HEK293 (cell line): ENCODE results near the gene ITGA7.

Experiments
- CTCF ChIA-PET: fragments of 350-600 bp; formaldehyde crosslinking; extraction: SDS; loops from one replicate; lab custom pipeline; 2021; ENCODE audit warnings: antibody characterized with exemption; lab: Yijun Ruan, JAX
- POLR2A ChIA-PET: fragments of 300-600 bp; formaldehyde crosslinking; extraction: SDS; loops from one replicate; lab custom pipeline; 2020; ENCODE audit warnings: antibody characterized with exemption, inconsistent platforms; lab: Yijun Ruan, JAX
- H3K27ac ChIP-seq: fragments of 200-500 bp; sonication (Bioruptor generic); 2 replicates; pipeline ENCODE4 v1.5.1; 2014; ENCODE audit warnings: low read depth, low read length, control low read depth, inconsistent platforms; ENCODE audit errors: extremely low read depth
- H3K36me3 ChIP-seq, 2 experiments: fragments of 200-500 bp in 1 of 2; sonication (Bioruptor generic) in 1 of 2; 1 replicate in 1 of 2; 2 replicates in 1 of 2; pipeline ENCODE4 v1.5.1; 2014 to 2017; ENCODE audit warnings: inconsistent platforms in 2 of 2, low read length in 2 of 2; ENCODE audit not compliant: control insufficient read depth in 2 of 2, insufficient read depth in 1 of 2
- H3K4me1 ChIP-seq: fragments of 200-500 bp; sonication (Bioruptor generic); 2 replicates; pipeline ENCODE4 v1.5.1; 2014; ENCODE audit warnings: mild to moderate bottlenecking, low read length, inconsistent platforms; ENCODE audit not compliant: control insufficient read depth, insufficient read depth
- H3K4me3 ChIP-seq: 2 replicates; pipeline ENCODE4 v1.5.1; 2011; ENCODE audit warnings: low read depth, mild to moderate bottlenecking, control low read depth, low read length, moderate library complexity
- H3K9me3 ChIP-seq: fragments of 200-500 bp; sonication (Bioruptor generic); 2 replicates; pipeline ENCODE4 v1.5.1; 2014; ENCODE audit warnings: low read depth, low read length, inconsistent platforms; ENCODE audit not compliant: control insufficient read depth, insufficient read depth
- BCL6B ChIP-seq: fragments of 450-650 bp; formaldehyde crosslinking; IDR thresholded peaks from 2 replicates; pipeline ENCODE4 v1.5.1; 2017; ENCODE audit warnings: missing biosample characterization, missing genetic modification characterization
- ELK4 ChIP-seq: IDR thresholded peaks from 2 replicates; pipeline ENCODE4 v1.6.1; 2011; ENCODE audit warnings: mild to moderate bottlenecking, low read depth, low read length, borderline replicate concordance
- FEZF1 ChIP-seq: fragments of 450-650 bp; formaldehyde crosslinking; IDR thresholded peaks from 2 replicates; pipeline ENCODE4 v1.5.1; 2016; ENCODE audit warnings: missing biosample characterization, missing genetic modification characterization
- KLF8 ChIP-seq: fragments of 450-650 bp; formaldehyde crosslinking; IDR thresholded peaks from 2 replicates; pipeline ENCODE4 v1.5.1; 2016; ENCODE audit warnings: missing biosample characterization, missing genetic modification characterization
- ZBTB20 ChIP-seq: fragments of 450-650 bp; formaldehyde crosslinking; IDR thresholded peaks from 2 replicates; pipeline ENCODE4 v1.5.1; 2016; ENCODE audit warnings: missing biosample characterization, missing genetic modification characterization
- ZBTB26 ChIP-seq: fragments of 450-650 bp; formaldehyde crosslinking; optimal IDR thresholded peaks from 2 replicates; pipeline ENCODE3; 2016; ENCODE audit warnings: missing biosample characterization, mild to moderate bottlenecking, missing genetic modification characterization
- ZFP37 ChIP-seq: fragments of 450-650 bp; formaldehyde crosslinking; IDR thresholded peaks from 2 replicates; pipeline ENCODE4 v1.5.1; 2016; ENCODE audit warnings: missing biosample characterization, missing genetic modification characterization
- ZNF155 ChIP-seq: fragments of 450-650 bp; formaldehyde crosslinking; IDR thresholded peaks from 2 replicates; pipeline ENCODE4 v1.5.1; 2016; ENCODE audit warnings: missing biosample characterization, missing genetic modification characterization
- ZNF354C ChIP-seq: fragments of 450-650 bp; formaldehyde crosslinking; IDR thresholded peaks from 2 replicates; pipeline ENCODE4 v1.5.1; 2016; ENCODE audit warnings: missing biosample characterization, missing genetic modification characterization, low read depth, borderline replicate concordance
- ZNF404 ChIP-seq: fragments of 450-650 bp; formaldehyde crosslinking; IDR thresholded peaks from 2 replicates; pipeline ENCODE4 v1.5.1; 2017; ENCODE audit warnings: missing biosample characterization, missing genetic modification characterization
- ZNF426 ChIP-seq: fragments of 450-650 bp; formaldehyde crosslinking; IDR thresholded peaks from 2 replicates; pipeline ENCODE4 v1.5.1; 2017; ENCODE audit warnings: missing biosample characterization, missing genetic modification characterization, mild to moderate bottlenecking, inconsistent platforms, moderate library complexity
- ZNF473 ChIP-seq: fragments of 450-650 bp; formaldehyde crosslinking; IDR thresholded peaks from 2 replicates; pipeline ENCODE4 v1.5.1; 2017; ENCODE audit warnings: missing biosample characterization, missing genetic modification characterization
- ZNF501 ChIP-seq: fragments of 450-650 bp; formaldehyde crosslinking; IDR thresholded peaks from 2 replicates; pipeline ENCODE4 v1.5.1; 2016; ENCODE audit warnings: missing biosample characterization, missing genetic modification characterization
- ZNF513 ChIP-seq: fragments of 450-650 bp; IDR thresholded peaks from 2 replicates; pipeline ENCODE4 v1.5.1; 2018; ENCODE audit warnings: missing biosample characterization, missing genetic modification characterization
- ZNF560 ChIP-seq: fragments of 450-650 bp; formaldehyde crosslinking; IDR thresholded peaks from 2 replicates; pipeline ENCODE4 v1.5.1; 2017; ENCODE audit warnings: missing biosample characterization, missing genetic modification characterization, borderline replicate concordance
- ZNF600 ChIP-seq: fragments of 450-650 bp; formaldehyde crosslinking; IDR thresholded peaks from 2 replicates; pipeline ENCODE4 v1.5.1; 2016; ENCODE audit warnings: missing biosample characterization, missing genetic modification characterization
- ZNF626 ChIP-seq: fragments of 450-650 bp; sonication (Bioruptor Pico); formaldehyde crosslinking; IDR thresholded peaks from 2 replicates; pipeline ENCODE4 v1.5.1; 2018; ENCODE audit warnings: missing biosample characterization, missing genetic modification characterization, inconsistent platforms
- ZNF639 ChIP-seq: fragments of 450-650 bp; formaldehyde crosslinking; IDR thresholded peaks from 2 replicates; pipeline ENCODE4 v1.5.1; 2016; ENCODE audit warnings: missing biosample characterization, missing genetic modification characterization
- ZNF830 ChIP-seq: fragments of 450-650 bp; IDR thresholded peaks from 2 replicates; pipeline ENCODE4 v1.5.0; 2018; ENCODE audit warnings: missing biosample characterization, missing genetic modification characterization, low read depth, mild to moderate bottlenecking, moderate library complexity
- ZNF843 ChIP-seq: fragments of 450-650 bp; formaldehyde crosslinking; IDR thresholded peaks from 2 replicates; pipeline ENCODE4 v1.5.1; 2016; ENCODE audit warnings: missing biosample characterization, missing genetic modification characterization
- TF ChIP-seq, protein P1 (sequence below): fragments of 450-650 bp; formaldehyde crosslinking; IDR thresholded peaks from 2 replicates; pipeline ENCODE4 v1.5.1; 2016; ENCODE audit warnings: missing biosample characterization, missing genetic modification characterization
- TF ChIP-seq, protein P2 (sequence below): fragments of 450-650 bp; formaldehyde crosslinking; IDR thresholded peaks from 2 replicates; pipeline ENCODE4 v1.5.1; 2016; ENCODE audit warnings: missing biosample characterization, missing genetic modification characterization, borderline replicate concordance

The ITGA7 gene

DNA sequence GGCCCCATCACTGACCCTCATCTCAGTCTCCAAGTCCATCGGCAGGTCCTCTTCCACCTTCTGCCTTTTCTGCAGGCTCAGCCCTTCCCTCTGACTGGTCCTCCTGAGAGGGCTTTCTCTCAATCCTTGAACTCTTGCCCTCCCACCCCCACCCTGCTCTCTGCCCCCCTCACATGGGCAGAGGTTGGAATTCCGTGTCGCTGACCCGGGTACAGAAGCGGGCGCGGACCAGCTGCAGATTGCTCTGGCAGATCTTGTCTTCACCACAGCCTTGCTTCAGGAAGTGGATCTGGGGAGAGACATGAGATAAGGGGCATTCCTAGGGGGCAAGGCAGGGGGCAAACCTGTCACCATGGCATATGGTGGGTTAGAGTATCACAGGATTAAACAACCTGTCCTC lies 12.4 kb downstream of the ITGA7 start (continued):
- TF ChIP-seq ZNF639 (tag by site-specific recombination) (no peak), ZNF426 (tag by site-specific recombination) (no peak), ZNF501 (no peak)

DNA sequence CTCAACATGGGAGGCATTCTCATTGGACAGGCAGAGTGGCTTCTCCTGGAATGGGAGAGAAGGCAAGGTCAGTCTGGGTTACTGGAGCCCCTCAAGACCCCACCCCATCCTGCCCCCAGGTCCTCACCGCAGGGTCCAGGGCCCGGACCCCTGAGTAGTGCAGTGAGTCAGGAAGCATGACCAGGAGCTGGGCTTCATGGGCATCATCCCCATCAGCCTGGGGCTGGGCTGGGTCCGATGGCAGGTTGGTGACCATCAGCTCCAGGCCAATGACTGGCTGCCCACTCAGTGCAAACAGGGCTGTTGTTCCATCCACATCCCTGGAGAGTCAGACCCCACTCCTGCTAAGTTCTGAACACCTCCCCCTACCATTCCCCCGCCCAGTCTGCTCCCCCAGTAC lies 13.1 kb downstream of the ITGA7 start:
- TF ChIP-seq ZNF600 (tag by site-specific recombination) (no peak), ZBTB20 (tag by site-specific recombination) (no peak), ELK4 (no peak), ZNF626 (tag by site-specific recombination) (no peak), ZNF155 (tag by site-specific recombination) (no peak), BCL6B (tag by site-specific recombination) (no peak), ZNF354C (tag by site-specific recombination) (no peak), ZFP37 (tag by site-specific recombination) (no peak), ZNF473 (tag by site-specific recombination) (no peak), ZNF560 (tag by site-specific recombination) (no peak), ZNF830 (tag by site-specific recombination) (no peak), KLF8 (tag by site-specific recombination) (no peak), ZNF843 (tag by site-specific recombination) (no peak), ZNF404 (tag by site-specific recombination) (no peak), ZNF513 (no peak), ZBTB26 (tag by site-specific recombination) (no peak), FEZF1 (tag by site-specific recombination) (no peak)
- TF ChIP-seq, protein P1, sequence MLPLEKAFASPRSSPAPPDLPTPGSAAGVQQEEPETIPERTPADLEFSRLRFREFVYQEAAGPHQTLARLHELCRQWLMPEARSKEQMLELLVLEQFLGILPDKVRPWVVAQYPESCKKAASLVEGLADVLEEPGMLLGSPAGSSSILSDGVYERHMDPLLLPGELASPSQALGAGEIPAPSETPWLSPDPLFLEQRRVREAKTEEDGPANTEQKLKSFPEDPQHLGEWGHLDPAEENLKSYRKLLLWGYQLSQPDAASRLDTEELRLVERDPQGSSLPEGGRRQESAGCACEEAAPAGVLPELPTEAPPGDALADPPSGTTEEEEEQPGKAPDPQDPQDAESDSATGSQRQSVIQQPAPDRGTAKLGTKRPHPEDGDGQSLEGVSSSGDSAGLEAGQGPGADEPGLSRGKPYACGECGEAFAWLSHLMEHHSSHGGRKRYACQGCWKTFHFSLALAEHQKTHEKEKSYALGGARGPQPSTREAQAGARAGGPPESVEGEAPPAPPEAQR (tag by site-specific recombination) = no peak
- TF ChIP-seq, protein P2, sequence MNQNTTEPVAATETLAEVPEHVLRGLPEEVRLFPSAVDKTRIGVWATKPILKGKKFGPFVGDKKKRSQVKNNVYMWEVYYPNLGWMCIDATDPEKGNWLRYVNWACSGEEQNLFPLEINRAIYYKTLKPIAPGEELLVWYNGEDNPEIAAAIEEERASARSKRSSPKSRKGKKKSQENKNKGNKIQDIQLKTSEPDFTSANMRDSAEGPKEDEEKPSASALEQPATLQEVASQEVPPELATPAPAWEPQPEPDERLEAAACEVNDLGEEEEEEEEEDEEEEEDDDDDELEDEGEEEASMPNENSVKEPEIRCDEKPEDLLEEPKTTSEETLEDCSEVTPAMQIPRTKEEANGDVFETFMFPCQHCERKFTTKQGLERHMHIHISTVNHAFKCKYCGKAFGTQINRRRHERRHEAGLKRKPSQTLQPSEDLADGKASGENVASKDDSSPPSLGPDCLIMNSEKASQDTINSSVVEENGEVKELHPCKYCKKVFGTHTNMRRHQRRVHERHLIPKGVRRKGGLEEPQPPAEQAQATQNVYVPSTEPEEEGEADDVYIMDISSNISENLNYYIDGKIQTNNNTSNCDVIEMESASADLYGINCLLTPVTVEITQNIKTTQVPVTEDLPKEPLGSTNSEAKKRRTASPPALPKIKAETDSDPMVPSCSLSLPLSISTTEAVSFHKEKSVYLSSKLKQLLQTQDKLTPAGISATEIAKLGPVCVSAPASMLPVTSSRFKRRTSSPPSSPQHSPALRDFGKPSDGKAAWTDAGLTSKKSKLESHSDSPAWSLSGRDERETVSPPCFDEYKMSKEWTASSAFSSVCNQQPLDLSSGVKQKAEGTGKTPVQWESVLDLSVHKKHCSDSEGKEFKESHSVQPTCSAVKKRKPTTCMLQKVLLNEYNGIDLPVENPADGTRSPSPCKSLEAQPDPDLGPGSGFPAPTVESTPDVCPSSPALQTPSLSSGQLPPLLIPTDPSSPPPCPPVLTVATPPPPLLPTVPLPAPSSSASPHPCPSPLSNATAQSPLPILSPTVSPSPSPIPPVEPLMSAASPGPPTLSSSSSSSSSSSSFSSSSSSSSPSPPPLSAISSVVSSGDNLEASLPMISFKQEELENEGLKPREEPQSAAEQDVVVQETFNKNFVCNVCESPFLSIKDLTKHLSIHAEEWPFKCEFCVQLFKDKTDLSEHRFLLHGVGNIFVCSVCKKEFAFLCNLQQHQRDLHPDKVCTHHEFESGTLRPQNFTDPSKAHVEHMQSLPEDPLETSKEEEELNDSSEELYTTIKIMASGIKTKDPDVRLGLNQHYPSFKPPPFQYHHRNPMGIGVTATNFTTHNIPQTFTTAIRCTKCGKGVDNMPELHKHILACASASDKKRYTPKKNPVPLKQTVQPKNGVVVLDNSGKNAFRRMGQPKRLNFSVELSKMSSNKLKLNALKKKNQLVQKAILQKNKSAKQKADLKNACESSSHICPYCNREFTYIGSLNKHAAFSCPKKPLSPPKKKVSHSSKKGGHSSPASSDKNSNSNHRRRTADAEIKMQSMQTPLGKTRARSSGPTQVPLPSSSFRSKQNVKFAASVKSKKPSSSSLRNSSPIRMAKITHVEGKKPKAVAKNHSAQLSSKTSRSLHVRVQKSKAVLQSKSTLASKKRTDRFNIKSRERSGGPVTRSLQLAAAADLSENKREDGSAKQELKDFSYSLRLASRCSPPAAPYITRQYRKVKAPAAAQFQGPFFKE = no peak
- ChIA-PET CTCF (no interaction called here), POLR2A (no interaction called here)
- Histone ChIP-seq H3K4me3 (no peak overlapping the region), H3K27ac (no peak overlapping the region), H3K4me1 (no peaks in the 10 kb centered on the region), H3K36me3 (peaks cover 0 to 6% of the 10 kb centered on the region in 2 experiments; a peak in 1 of 3 replicates), H3K9me3 (no peaks in the 10 kb centered on the region)
